Thyroid gland (tissue), 4 donors: ENCODE results near the gene DUOX2. TPM values are rescaled to one million over a fixed set of nuclear protein-coding genes. Genes with fewer than 3 reads are reported as not detected.
A peak's percentile ranks its signal among the peaks of the same experiment; 100 is the strongest.
"Not testable (repeated sequence)": the region's sequence is repeated elsewhere in the genome, so short reads cannot be mapped to it uniquely, and the experiment has no call there.

Experiments
- DNase-seq, 2 donors: peaks; one replicate each; pipeline ENCODE4 v3.0.0-alpha.2; 2019
- H3K27ac ChIP-seq, 3 donors: fragments of 200-600 bp; sonication (generic); 1 replicate in 2 of 3; 2 replicates in 1 of 3; pipeline ENCODE4 v1.5.1; 2016 to 2019; ENCODE audit warnings: mild to moderate bottlenecking in 1 of 3, moderate library complexity in 1 of 3
- H3K27me3 ChIP-seq: fragments of 200-600 bp; sonication (generic); one replicate; pipeline ENCODE4 v1.5.1; 2019
- H3K36me3 ChIP-seq, 2 donors: fragments of 200-600 bp; sonication (generic); one replicate each; pipeline ENCODE4 v1.5.1; 2016 to 2019
- H3K4me1 ChIP-seq, 2 donors: fragments of 200-600 bp; sonication (generic); one replicate each; pipeline ENCODE4 v1.5.1; 2017 to 2019
- H3K4me3 ChIP-seq, 3 donors: fragments of 200-600 bp; sonication (generic); replicated peaks in 1 of 3; 1 replicate in 2 of 3; 2 replicates in 1 of 3; pipeline ENCODE4 v1.5.1; 2016; ENCODE audit warnings: mild to moderate bottlenecking in 1 of 3
- H3K9me3 ChIP-seq: fragments of 200-600 bp; sonication (generic); one replicate; pipeline ENCODE4 v1.5.1; 2017
- POLR2A ChIP-seq, 2 donors: fragments of 450-650 bp; IDR thresholded peaks; one replicate each; pipeline ENCODE4 v1.6.1; 2017; ENCODE audit warnings: antibody characterized with exemption in 2 of 2, mild to moderate bottlenecking in 2 of 2, moderate library complexity in 1 of 2
- WGBS, 2 donors: methylation state at CpG; one replicate each; pipeline ENCODE4 v1.1.5; 2017; 5-methylcytosine and 5-hydroxymethylcytosine counted together
- intact Hi-C: fragments of 100-400 bp; cut with DNase I; formaldehyde crosslinking; loops from one replicate; pipeline ENCODE4 v1.15.1; 2023
- total RNA-seq, 4 donors: library from RNA; depleted of rRNA; stranded (reverse); fragments of >200 nt; gene quantifications; one replicate each; pipeline ENCODE4 v1.2.3, GENCODE V29; 2016
- TF ChIP-seq, protein P1 (sequence below), 6 experiments: fragments of 200-600 bp in 3 of 6; fragments of 450-650 bp in 3 of 6; sonication (generic) in 3 of 6; IDR thresholded peaks; one replicate each; pipeline ENCODE4 v1.5.1; 2016 to 2019; ENCODE audit warnings: antibody characterized with exemption in 6 of 6, mild to moderate bottlenecking in 2 of 6, inconsistent platforms in 1 of 6, moderate library complexity in 1 of 6

Gene DUOX2
- total RNA-seq, 4 donors from 2014 or later: 44.5 to 238 (median 152) TPM

DNA sequence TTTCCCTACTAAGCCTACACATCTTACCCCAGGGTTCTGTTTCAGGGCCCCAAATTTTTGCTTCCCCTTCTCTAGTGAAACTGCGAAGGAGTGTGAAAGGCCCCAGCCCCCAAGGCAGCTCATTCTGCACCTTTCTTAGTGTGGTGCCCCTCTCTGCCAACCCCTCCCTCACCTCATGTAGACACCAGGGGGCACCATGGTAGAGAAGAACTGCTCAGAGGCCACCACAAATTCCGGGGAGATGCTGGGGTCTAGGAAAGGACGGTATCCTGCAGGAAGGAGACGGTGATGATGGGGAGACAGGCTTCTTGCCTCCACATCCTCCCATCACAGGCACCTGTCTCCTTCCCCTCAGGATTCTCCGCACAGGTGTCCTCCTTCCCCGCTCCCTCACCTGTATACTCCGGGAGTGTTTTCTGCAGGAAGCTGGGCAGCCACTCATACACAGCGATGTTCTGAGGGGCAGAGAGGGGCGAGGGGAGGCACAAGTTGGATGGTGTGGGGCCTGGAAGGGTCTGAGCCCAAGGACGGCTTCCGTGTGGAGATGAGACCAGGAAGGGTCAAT, 3.6 kb downstream of the DUOX2 start:
- H3K27me3 ChIP-seq: no peaks in the 10 kb centered on the region
- H3K4me3 ChIP-seq: no peak overlapping the region
- H3K27ac ChIP-seq: peak overlapping the region in 1 of 3 donors; percentile 18
- H3K36me3 ChIP-seq: no peaks in the 10 kb centered on the region
- DNase-seq: no peak
- WGBS, 2 donors: 59 to 68% methylated on average over 11 of the region's 11 CpGs
- no peaks in the 10 kb centered on the region for H3K9me3 ChIP-seq
- TF ChIP-seq POLR2A (IDR thresholded peaks at IDR 0.05): no peak
- TF ChIP-seq, protein P1, sequence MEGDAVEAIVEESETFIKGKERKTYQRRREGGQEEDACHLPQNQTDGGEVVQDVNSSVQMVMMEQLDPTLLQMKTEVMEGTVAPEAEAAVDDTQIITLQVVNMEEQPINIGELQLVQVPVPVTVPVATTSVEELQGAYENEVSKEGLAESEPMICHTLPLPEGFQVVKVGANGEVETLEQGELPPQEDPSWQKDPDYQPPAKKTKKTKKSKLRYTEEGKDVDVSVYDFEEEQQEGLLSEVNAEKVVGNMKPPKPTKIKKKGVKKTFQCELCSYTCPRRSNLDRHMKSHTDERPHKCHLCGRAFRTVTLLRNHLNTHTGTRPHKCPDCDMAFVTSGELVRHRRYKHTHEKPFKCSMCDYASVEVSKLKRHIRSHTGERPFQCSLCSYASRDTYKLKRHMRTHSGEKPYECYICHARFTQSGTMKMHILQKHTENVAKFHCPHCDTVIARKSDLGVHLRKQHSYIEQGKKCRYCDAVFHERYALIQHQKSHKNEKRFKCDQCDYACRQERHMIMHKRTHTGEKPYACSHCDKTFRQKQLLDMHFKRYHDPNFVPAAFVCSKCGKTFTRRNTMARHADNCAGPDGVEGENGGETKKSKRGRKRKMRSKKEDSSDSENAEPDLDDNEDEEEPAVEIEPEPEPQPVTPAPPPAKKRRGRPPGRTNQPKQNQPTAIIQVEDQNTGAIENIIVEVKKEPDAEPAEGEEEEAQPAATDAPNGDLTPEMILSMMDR (IDR thresholded peaks at IDR 0.05): peak in 2 of 6 experiments; percentile 5 to 17
- peaks cover 16 to 38% of the 10 kb centered on the region in 2 donors for H3K4me1 ChIP-seq
- intact Hi-C loops: loop anchor here (10.0 kb wide), 1 partner anchor 76 kb away; no protein-coding TSS in a partner anchor

- no peak for DNase-seq
- intact Hi-C loops: no loop called here
- H3K27ac ChIP-seq: peak overlapping the region in 1 of 3 donors; percentile 45
- WGBS, 2 donors: 94 to 95% methylated on average over 8 to 10 of the region's 10 CpGs
- no peaks in the 10 kb centered on the region for H3K27me3 ChIP-seq
- peaks cover 0 to 2% of the 10 kb centered on the region in 2 donors for H3K36me3 ChIP-seq
- no peak overlapping the region for H3K4me3 ChIP-seq
- peaks cover 16 to 30% of the 10 kb centered on the region in 2 donors for H3K4me1 ChIP-seq
- H3K9me3 ChIP-seq: no peaks in the 10 kb centered on the region
- no peak for TF ChIP-seq POLR2A (IDR thresholded peaks at IDR 0.05)
- TF ChIP-seq, protein P1 (IDR thresholded peaks at IDR 0.05): no peak
Measured at GRCh38 chr15:45107941-45108630, 5.9 kb downstream of the DUOX2 start.

DNA sequence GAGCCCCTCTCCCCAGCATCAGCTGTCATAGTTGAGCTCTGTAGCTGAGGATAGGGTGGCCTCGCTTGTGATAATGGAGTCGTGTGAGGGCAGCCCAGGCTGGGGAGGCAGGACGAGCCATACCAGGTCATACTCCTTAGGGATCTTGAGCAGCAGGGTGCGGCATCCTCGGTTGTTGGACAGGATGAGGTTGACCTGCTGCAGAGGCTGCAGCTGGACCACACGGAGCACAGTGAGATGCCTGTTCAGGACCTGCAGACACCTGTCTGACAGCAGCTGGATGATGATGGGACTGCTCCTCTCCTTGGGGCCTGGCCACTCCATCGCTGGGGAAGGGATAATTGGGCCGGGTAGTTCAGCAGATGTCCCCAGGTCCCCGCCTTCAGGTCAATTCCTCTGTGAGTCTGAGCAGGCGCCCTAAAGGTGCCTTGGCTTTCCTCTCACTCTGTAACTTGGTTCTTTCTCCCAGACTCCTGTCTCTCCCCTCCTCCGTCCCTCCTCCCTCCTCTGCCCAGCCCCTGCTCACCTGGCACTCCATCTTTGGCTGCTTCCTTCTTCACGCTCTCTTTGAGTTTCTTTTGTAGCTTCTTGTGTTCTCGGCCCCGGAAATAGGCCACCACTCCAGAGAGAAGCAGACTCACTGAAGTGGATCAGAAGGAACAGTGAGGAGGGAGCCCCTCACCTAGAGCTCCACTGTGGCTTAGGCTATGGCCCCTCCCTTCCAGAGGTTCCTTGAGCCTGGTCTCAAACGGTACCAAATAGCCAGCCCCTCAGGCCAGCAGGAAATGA, 7.8 kb downstream of the DUOX2 start:
- H3K4me1 ChIP-seq: peaks cover 13 to 14% of the 10 kb centered on the region in 2 donors
- no peak overlapping the region for H3K4me3 ChIP-seq
- H3K36me3 ChIP-seq: peaks cover 0 to 2% of the 10 kb centered on the region in 2 donors
- no peaks in the 10 kb centered on the region for H3K9me3 ChIP-seq
- TF ChIP-seq, protein P1 (IDR thresholded peaks at IDR 0.05): no peak
- TF ChIP-seq POLR2A (IDR thresholded peaks at IDR 0.05): peak in 1 of 2 donors; percentile 10
- H3K27me3 ChIP-seq: no peaks in the 10 kb centered on the region
- peak overlapping the region; percentile 2 to 40 (median 3) for H3K27ac ChIP-seq
- WGBS, 2 donors: 32 to 47% methylated on average over 12 to 14 of the region's 15 CpGs
- peak; percentile 85 to 88 for DNase-seq
- intact Hi-C loops: no loop called here

DNA sequence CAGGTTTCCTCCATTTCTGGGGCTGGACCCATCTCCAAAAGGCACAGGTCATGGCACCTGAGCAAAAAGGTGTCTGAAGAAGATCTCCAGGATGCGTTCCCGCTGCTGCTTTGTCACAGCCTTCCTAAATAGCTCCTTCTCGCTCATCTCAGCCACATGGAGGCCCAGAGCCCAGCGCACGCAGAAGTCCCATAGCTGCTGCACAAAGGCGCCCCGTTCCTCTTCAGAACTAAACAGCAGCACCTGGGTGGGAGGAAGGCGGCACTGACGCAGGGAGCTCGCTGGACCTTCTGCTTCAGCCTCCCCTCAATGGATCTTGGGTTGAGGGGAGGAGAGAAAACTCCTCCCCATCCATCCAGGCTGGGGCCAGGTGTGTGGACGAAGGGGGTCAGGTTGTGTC, 8.4 kb downstream of the DUOX2 start:
- no peaks in the 10 kb centered on the region for H3K9me3 ChIP-seq
- intact Hi-C loops: no loop called here
- H3K36me3 ChIP-seq: peaks cover 0 to 2% of the 10 kb centered on the region in 2 donors
- H3K27ac ChIP-seq: peak overlapping the region in 1 of 3 donors; percentile 40
- DNase-seq: no peak
- 92 to 100% methylated on average over 7 to 11 of the region's 11 CpGs for WGBS, 2 donors
- TF ChIP-seq POLR2A (IDR thresholded peaks at IDR 0.05): no peak
- TF ChIP-seq, protein P1 (IDR thresholded peaks at IDR 0.05): no peak
- H3K4me1 ChIP-seq: peaks cover 13 to 14% of the 10 kb centered on the region in 2 donors
- no peaks in the 10 kb centered on the region for H3K27me3 ChIP-seq
- no peak overlapping the region for H3K4me3 ChIP-seq

GRCh38 chr15:45104170-45104569, 9.8 kb downstream of the DUOX2 start:
- H3K27ac ChIP-seq: peak overlapping the region in 1 of 3 donors; percentile 20
- DNase-seq: not testable (repeated sequence)

More at GRCh38 chr15:45104170-45104569, 9.8 kb downstream of the DUOX2 start:
- H3K9me3 ChIP-seq, H3K4me3 ChIP-seq, H3K36me3 ChIP-seq, H3K27me3 ChIP-seq, intact Hi-C loops: not testable (repeated sequence)
- WGBS, 2 donors: 93 to 95% methylated on average over 5 of the region's 9 CpGs
- H3K4me1 ChIP-seq: peaks cover 13 to 14% of the 10 kb centered on the region in 2 donors
